ENCODE measurements around the gene UROD.
"Not testable (repeated sequence)": the region's sequence is repeated elsewhere in the genome, so short reads cannot be mapped to it uniquely, and the experiment has no call there.

Gene UROD

GRCh38 chr1:45038661-45039364, 26.8 kb downstream of the UROD start:
- no peak for DNase-seq (ENCODE audit: low read depth in 2 of 2)

DNA sequence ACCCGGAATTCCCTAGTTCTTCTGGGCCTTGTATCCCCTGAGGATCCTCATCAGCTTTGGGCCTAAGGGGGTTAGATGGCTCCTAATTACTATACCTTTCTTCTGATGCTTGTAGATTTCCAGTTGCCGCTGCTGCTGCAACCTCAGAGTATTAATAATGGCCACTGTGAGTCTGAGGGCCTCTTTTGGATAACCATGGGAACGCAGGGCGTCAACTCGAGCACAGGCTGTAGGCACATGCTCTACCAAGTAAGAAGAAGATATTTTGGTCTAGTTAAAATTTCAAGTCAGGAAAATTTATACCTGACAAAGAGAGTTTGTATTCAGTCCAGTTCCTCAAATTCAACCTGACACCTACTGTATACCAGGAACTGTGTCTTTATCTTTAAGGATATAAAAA, 28.2 kb downstream of the UROD start:
- DNase-seq (ENCODE audit: low read depth in 2 of 2) = no peak

DNA sequence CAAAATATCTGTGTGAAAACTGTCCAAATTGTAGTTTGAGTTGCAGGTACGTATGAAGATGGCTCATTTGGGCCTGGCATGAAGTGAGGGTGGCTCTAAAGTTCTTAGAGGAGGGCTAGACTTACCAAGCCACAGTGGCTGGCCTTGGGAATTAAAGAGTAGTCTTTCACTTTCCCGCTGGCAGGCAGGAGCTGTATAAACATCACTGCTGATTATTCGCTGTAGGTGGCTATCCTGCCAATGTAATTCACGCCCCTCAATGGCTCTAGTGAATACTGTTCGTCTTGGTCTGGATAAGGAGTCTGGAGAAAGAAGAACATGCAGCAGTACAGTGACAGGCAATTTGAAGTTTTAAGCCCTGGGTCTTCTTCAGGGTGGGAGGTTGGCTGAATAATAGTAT, 31.0 kb downstream of the UROD start:
- DNase-seq (ENCODE audit: low read depth in 2 of 2) = no peak

- no peak for DNase-seq (ENCODE audit: low read depth in 2 of 2)
Measured at GRCh38 chr1:45044916-45045315, 32.9 kb downstream of the UROD start.

DNA sequence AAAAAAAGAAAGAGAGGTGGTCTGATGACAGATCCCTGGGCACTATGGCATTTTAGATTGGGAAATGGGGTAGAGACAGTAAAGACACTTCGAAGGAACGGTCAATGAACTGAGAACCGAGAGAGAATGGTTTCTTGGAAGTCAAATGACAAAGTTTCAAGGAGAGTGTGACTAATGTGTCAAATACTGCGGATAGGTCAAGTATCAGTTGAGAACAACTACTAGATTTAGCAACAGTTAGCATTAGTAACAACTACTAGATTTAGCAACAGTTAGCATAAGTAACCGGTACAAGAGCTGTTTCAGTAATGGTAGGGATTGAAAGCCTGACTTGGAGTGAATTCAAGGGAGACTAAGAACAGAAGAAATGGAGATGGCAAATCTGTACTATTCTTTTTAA, 35.0 kb downstream of the UROD start:
- no peak for DNase-seq (ENCODE audit: low read depth in 2 of 2)

- DNase-seq (ENCODE audit: low read depth in 2 of 2) = no peak
Measured at GRCh38 chr1:45051005-45051772, 39.1 kb downstream of the UROD start.

- no peak for DNase-seq (ENCODE audit: low read depth in 2 of 2)
Measured at GRCh38 chr1:45057542-45057941, 45.5 kb downstream of the UROD start.

GRCh38 chr1:45059829-45060228, 47.8 kb downstream of the UROD start:
- DNase-seq (ENCODE audit: low read depth in 2 of 2) = no peak

- not testable (repeated sequence) for DNase-seq (ENCODE audit: low read depth in 2 of 2)
Measured at GRCh38 chr1:45062463-45062862, 50.4 kb downstream of the UROD start.

- DNase-seq (ENCODE audit: low read depth in 2 of 2) = no peak
Measured at GRCh38 chr1:45065083-45065482, 53.0 kb downstream of the UROD start.
